IgD-negative memory B cell (primary cell): ENCODE measurements around the gene PRSS36. TPM values are rescaled to one million over a fixed set of nuclear protein-coding genes. Genes with fewer than 3 reads are reported as not detected.
"Not testable (repeated sequence)": the region's sequence is repeated elsewhere in the genome, so short reads cannot be mapped to it uniquely, and the experiment has no call there.

Experiments
- H3K27ac Mint-ChIP-seq, 3 donors: one replicate each; pipeline ENCODE4 v1.8.0; 2020 to 2022; ENCODE audit warnings: mild to moderate bottlenecking in 3 of 3, mixed read lengths in 3 of 3, moderate library complexity in 1 of 3
- H3K27me3 Mint-ChIP-seq: one replicate; pipeline ENCODE4 v1.8.0; 2021; ENCODE audit warnings: mixed read lengths
- H3K36me3 Mint-ChIP-seq: one replicate; pipeline ENCODE4 v1.8.0; 2020; ENCODE audit warnings: mild to moderate bottlenecking, mixed read lengths
- H3K4me1 Mint-ChIP-seq, 3 donors: one replicate each; pipeline ENCODE4 v1.8.0; 2020 to 2022; ENCODE audit warnings: mixed read lengths in 3 of 3, mild to moderate bottlenecking in 1 of 3
- H3K4me3 Mint-ChIP-seq, 4 donors: one replicate each; pipeline ENCODE4 v1.8.0; 2020 to 2022; ENCODE audit warnings: mild to moderate bottlenecking in 4 of 4, mixed read lengths in 4 of 4, moderate library complexity in 3 of 4
- H3K9me3 Mint-ChIP-seq, 3 donors: one replicate each; pipeline ENCODE4 v1.8.0; 2020 to 2021; ENCODE audit warnings: mixed read lengths in 3 of 3, mild to moderate bottlenecking in 1 of 3
- polyA plus RNA-seq: library from polyadenylated mRNA; unstranded; fragments of 300-500 nt; fragmentation: Illumina TruSeq; gene quantifications from one replicate; pipeline ENCODE4 v1.2.3, GENCODE V29; 2021

Gene PRSS36
- polyA plus RNA-seq, 1 donor from 2014 or later = 1.4 TPM

GRCh38 chr16:31141071-31141469 lies 8.8 kb downstream of the PRSS36 start:
- not testable (repeated sequence) for H3K4me3 Mint-ChIP-seq, H3K36me3 Mint-ChIP-seq, H3K27me3 Mint-ChIP-seq, H3K4me1 Mint-ChIP-seq, H3K27ac Mint-ChIP-seq, H3K9me3 Mint-ChIP-seq

GRCh38 chr16:31138621-31139578 lies 11.0 kb downstream of the PRSS36 start:
- H3K4me3 Mint-ChIP-seq = no peak overlapping the region
- H3K9me3 Mint-ChIP-seq = no peaks in the 10 kb centered on the region
- H3K27me3 Mint-ChIP-seq = no peaks in the 10 kb centered on the region
- peaks cover 5 to 7% (median 5%) of the 10 kb centered on the region in 3 donors for H3K4me1 Mint-ChIP-seq
- no peaks in the 10 kb centered on the region for H3K36me3 Mint-ChIP-seq
- H3K27ac Mint-ChIP-seq = no peak overlapping the region

- H3K9me3 Mint-ChIP-seq, H3K27me3 Mint-ChIP-seq, H3K4me1 Mint-ChIP-seq, H3K27ac Mint-ChIP-seq, H3K36me3 Mint-ChIP-seq: not testable (repeated sequence)
- peak overlapping the region in 1 of 4 donors; percentile 47 for H3K4me3 Mint-ChIP-seq
These were observed 12.9 kb downstream of the PRSS36 start for GRCh38 chr16:31136822-31137499.

- H3K4me1 Mint-ChIP-seq = peaks cover 0 to 3% (median 0%) of the 10 kb centered on the region in 3 donors
- H3K27ac Mint-ChIP-seq = no peak overlapping the region
- H3K36me3 Mint-ChIP-seq = no peaks in the 10 kb centered on the region
- H3K9me3 Mint-ChIP-seq = no peaks in the 10 kb centered on the region
- no peaks in the 10 kb centered on the region for H3K27me3 Mint-ChIP-seq
- peak overlapping the region in 1 of 4 donors; percentile 47 for H3K4me3 Mint-ChIP-seq
These were observed 13.6 kb downstream of the PRSS36 start for GRCh38 chr16:31136287-31136662.

- H3K9me3 Mint-ChIP-seq = no peaks in the 10 kb centered on the region
- peaks cover 0 to 1% (median 0%) of the 10 kb centered on the region in 3 donors for H3K4me1 Mint-ChIP-seq
- H3K27ac Mint-ChIP-seq = no peak within 1 kb of the TSS
- no peaks in the 10 kb centered on the region for H3K27me3 Mint-ChIP-seq
- H3K4me3 Mint-ChIP-seq = peak within 1 kb of the TSS in 1 of 4 donors; percentile 47
- H3K36me3 Mint-ChIP-seq = no peaks in the 10 kb centered on the region
These were observed 14.2 kb downstream of the PRSS36 start, which contains the start of gene PRSS8 for GRCh38 chr16:31135535-31136286. Gene PRSS8, minus strand, starts transcription at chr16:31135727. Its CDS starts 229 bp downstream, at chr16:31135498.

GRCh38 chr16:31134625-31135534 lies 15.0 kb downstream of the PRSS36 start:
- Mint-ChIP-seq H3K27ac (no peak overlapping the region), H3K4me3 (no peak overlapping the region), H3K36me3 (no peaks in the 10 kb centered on the region), H3K27me3 (no peaks in the 10 kb centered on the region), H3K9me3 (no peaks in the 10 kb centered on the region), H3K4me1 (no peaks in the 10 kb centered on the region)

GRCh38 chr16:31134091-31134571 lies 15.7 kb downstream of the PRSS36 start:
- no peaks in the 10 kb centered on the region for H3K27me3 Mint-ChIP-seq
- H3K36me3 Mint-ChIP-seq = no peaks in the 10 kb centered on the region
- no peaks in the 10 kb centered on the region for H3K4me1 Mint-ChIP-seq
- H3K27ac Mint-ChIP-seq = no peak overlapping the region
- H3K4me3 Mint-ChIP-seq = no peak overlapping the region
- H3K9me3 Mint-ChIP-seq = no peaks in the 10 kb centered on the region

GRCh38 chr16:31133046-31133501 lies 16.8 kb downstream of the PRSS36 start:
- no peaks in the 10 kb centered on the region for H3K36me3 Mint-ChIP-seq
- H3K27me3 Mint-ChIP-seq = no peaks in the 10 kb centered on the region
- no peaks in the 10 kb centered on the region for H3K4me1 Mint-ChIP-seq
- no peaks in the 10 kb centered on the region for H3K9me3 Mint-ChIP-seq
- H3K4me3 Mint-ChIP-seq = no peak overlapping the region
- H3K27ac Mint-ChIP-seq = peak overlapping the region in 1 of 3 donors; percentile 31

- Mint-ChIP-seq H3K27ac (peak overlapping the region in 1 of 3 donors; percentile 31), H3K4me1 (no peaks in the 10 kb centered on the region), H3K9me3 (no peaks in the 10 kb centered on the region), H3K36me3 (no peaks in the 10 kb centered on the region), H3K4me3 (no peak overlapping the region), H3K27me3 (no peaks in the 10 kb centered on the region)
These were observed 17.4 kb downstream of the PRSS36 start for GRCh38 chr16:31132303-31132979.

GRCh38 chr16:31131841-31132271 lies 18.0 kb downstream of the PRSS36 start:
- H3K36me3 Mint-ChIP-seq = no peaks in the 10 kb centered on the region
- no peaks in the 10 kb centered on the region for H3K27me3 Mint-ChIP-seq
- H3K4me3 Mint-ChIP-seq = no peak overlapping the region
- no peaks in the 10 kb centered on the region for H3K4me1 Mint-ChIP-seq
- no peak overlapping the region for H3K27ac Mint-ChIP-seq
- no peaks in the 10 kb centered on the region for H3K9me3 Mint-ChIP-seq

GRCh38 chr16:31131416-31131815 lies 18.4 kb downstream of the PRSS36 start:
- H3K36me3 Mint-ChIP-seq = no peaks in the 10 kb centered on the region
- H3K4me1 Mint-ChIP-seq = no peaks in the 10 kb centered on the region
- no peaks in the 10 kb centered on the region for H3K9me3 Mint-ChIP-seq
- H3K4me3 Mint-ChIP-seq = no peak overlapping the region
- no peak overlapping the region for H3K27ac Mint-ChIP-seq
- H3K27me3 Mint-ChIP-seq = no peaks in the 10 kb centered on the region

GRCh38 chr16:31130899-31131298 lies 19.0 kb downstream of the PRSS36 start:
- H3K27ac Mint-ChIP-seq = no peak overlapping the region
- H3K9me3 Mint-ChIP-seq = no peaks in the 10 kb centered on the region
- H3K27me3 Mint-ChIP-seq = no peaks in the 10 kb centered on the region
- no peaks in the 10 kb centered on the region for H3K36me3 Mint-ChIP-seq
- no peak overlapping the region for H3K4me3 Mint-ChIP-seq
- peaks cover 0 to under 1% (median 0%) of the 10 kb centered on the region in 3 donors for H3K4me1 Mint-ChIP-seq

GRCh38 chr16:31130336-31130891 lies 19.5 kb downstream of the PRSS36 start:
- Mint-ChIP-seq H3K4me3 (no peak overlapping the region), H3K4me1 (peaks cover 0 to 2% (median 0%) of the 10 kb centered on the region in 3 donors), H3K27ac (no peak overlapping the region), H3K9me3 (no peaks in the 10 kb centered on the region), H3K36me3 (no peaks in the 10 kb centered on the region), H3K27me3 (no peaks in the 10 kb centered on the region)
